Measurements from ENCODE around the gene GH1.

DNA sequence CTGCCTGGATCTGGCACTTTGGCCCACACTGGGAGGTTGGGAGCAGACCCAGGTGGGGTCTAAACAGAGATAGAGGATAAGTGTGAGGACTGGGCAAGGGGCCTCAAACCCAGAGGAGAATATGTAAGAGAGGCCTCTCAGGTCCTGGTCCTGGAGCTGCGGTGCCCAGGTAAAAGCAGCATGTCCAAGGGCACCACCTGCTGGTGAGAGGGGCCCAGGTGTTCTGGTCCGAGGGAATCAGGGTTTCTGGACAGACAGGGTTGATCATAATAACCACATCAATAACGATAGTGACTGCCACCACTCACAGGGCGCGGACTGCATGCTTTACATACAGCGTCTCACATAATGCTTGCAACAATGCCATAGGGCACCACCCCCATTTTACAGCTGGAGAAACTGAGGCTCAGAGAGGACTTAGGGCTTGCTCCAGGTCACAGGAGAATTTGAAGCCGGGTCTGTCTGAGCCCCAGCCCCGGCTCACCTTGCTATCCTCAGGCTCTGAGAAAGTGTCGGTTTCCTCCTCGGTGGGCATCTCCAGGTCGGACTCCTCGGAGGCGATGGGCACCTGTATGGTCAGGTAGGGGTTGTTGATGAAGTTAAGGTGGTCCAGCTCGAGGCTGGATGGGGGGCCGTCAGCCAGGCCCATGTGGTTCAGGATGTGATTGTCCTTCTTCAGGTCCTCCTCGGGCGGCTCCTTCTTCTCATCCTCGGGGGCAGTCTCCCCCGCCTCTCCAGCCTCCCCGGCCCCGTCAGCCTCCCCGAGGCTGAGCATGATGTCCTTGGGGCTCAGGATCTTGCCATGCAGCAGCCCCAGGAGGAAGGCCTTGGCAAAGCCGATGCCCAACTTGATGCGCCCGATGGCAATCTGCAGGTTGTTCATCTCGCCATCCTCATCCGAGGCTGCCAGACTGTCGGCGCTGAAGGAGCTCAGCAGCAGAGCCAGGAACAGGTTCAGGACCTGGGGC is 32.6 kb upstream of the GH1 start:
- TF ChIP-seq, protein P1, sequence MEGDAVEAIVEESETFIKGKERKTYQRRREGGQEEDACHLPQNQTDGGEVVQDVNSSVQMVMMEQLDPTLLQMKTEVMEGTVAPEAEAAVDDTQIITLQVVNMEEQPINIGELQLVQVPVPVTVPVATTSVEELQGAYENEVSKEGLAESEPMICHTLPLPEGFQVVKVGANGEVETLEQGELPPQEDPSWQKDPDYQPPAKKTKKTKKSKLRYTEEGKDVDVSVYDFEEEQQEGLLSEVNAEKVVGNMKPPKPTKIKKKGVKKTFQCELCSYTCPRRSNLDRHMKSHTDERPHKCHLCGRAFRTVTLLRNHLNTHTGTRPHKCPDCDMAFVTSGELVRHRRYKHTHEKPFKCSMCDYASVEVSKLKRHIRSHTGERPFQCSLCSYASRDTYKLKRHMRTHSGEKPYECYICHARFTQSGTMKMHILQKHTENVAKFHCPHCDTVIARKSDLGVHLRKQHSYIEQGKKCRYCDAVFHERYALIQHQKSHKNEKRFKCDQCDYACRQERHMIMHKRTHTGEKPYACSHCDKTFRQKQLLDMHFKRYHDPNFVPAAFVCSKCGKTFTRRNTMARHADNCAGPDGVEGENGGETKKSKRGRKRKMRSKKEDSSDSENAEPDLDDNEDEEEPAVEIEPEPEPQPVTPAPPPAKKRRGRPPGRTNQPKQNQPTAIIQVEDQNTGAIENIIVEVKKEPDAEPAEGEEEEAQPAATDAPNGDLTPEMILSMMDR (IDR thresholded peaks at IDR 0.05 in 8 of 11, conservative IDR thresholded peaks at IDR 0.05 in 3 of 11), result peak in 10 of 11 experiments; percentile 35 to 69 (median 58)
- no peak for TF ChIP-seq POLR2AphosphoS5 (IDR thresholded peaks at IDR 0.05)

Measured in spleen (tissue), 7 donors.